HG03066 (cell line): ENCODE data around the gene KY.

Experiments
- ATAC-seq: cut with Tn5 transposase; IDR thresholded peaks from one replicate; pipeline ENCODE4 v1.9.1; 2021; ENCODE audit warnings: low read depth; ENCODE audit not compliant: unreplicated experiment

KY gene, protein sequence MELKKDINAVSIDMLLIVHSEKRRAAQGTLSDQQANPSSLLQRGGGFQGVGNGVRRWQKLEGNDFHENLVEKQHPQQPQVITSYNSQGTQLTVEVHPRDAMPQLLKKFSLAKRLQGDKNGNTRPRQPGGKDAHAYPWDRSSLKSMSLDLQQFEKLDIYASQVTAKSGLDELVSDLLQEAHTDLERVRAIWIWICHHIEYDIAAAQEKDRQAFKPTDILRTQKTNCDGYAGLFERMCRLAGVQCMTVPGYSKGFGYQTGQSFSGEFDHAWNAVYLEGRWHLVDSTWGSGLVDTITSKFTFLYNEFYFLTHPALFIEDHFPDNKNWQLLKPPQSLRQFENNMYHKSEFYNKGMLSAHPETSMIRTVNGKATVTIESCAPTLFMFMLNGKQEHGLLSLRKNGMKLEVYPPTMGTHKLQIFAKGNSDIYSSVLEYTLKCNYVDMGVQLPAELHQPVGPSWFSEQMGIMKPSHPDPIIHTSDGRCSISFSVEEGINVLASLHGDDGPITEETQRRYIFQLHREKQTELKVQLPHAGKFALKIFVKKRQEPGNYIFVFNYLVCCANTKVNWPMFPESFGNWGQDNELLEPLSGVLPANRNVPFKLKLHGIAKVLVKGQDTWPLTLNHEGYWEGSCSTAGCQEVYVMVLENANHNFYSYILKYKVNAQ

GRCh38 chr3:134650431-134651346 is at the start of gene KY:
Gene KY, minus strand, starts transcription at chr3:134651022. Its CDS starts 62 bp downstream, at chr3:134650960.
- ATAC-seq, result no peak

GRCh38 chr3:134699721-134700120 is 48.9 kb upstream of the KY start:
- no peak for ATAC-seq

DNA sequence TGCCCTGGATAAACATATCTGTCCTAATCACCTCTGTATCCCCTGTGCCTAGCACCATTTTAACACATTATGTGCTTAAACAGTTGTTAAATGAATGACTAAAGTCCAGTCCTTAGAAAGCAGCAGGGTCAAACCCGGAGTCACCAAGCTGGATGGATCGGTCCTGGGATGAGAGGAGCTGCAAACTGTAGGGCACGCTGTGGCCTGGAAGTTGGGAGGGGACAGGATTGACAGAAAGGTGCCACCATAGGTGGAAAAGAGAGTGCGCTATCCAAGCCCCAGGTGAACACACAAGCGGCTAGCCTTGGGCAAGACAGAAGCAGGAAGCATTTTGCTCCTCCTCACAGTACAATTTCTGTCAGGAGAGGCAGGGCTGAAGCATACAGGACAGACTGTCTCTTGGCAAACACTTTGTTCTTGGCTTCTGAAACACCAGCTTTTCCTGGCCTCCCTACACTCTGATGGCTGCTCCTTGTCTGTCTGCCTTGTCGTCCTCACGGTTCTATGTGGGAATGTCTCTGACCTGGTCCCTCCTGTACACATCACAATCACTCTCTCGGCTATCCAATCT is 48.4 kb upstream of the KY start:
- no peak for ATAC-seq

DNA sequence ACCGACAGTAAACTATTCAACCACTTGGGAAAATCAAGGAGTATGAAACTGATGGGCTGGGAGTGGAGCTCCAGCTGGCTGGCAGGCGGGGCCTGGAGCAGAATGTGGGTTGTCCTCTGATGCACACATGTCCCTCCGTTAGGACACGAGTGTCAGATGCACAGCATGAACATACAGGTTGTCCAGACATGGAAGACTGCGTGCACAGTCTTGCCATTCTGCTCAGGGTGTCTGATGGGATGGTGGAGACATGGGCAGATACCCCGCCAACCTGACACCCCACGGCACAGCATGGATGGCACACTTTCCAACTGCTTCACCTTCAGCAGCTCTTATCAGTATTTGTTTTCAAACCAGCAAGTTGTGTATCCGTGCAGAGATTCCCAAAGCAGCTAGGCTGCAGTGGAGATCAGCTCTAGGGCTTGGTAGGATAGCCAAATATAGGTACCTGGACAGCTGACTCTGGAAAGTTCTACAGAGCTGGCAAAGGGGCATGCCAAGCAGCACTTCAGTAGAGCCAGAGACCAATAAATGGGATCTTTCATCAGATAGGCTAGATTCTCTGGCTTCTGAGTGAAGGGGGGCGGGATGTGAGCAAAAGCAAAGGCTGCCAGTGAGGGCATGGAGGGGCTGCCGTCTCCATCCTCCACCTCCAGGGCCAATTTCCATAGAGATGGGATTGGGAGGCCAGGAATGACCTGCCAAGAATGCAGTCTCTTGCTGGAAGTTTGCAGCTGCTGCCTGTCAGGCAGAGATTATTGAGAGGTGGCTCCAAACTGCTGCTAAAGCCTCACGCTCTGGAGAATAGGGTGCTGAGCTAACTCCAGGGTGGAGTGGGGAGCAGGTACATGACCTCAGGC is 47.2 kb upstream of the KY start:
- ATAC-seq, result no peak

DNA sequence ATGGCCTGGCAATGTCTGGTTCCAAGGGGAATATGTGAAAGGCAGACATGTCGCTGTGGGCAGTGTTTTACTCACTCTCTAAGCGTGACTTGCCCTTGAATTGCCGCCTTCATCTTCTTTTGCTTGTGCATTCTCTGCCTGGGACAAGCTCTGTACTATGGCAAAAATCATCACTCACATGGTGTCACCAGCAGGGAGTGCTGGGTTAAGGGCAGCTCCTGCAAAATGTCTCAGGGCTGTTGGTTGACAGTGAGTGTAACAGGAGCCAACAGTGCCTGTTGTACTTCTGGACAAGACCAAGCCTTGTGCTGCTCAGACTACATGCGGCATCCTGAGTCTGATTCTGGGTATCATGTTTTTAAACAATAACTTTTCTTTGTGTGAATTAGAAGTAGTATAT is 45.3 kb upstream of the KY start:
- ATAC-seq, result no peak

- no peak for ATAC-seq
Measured at GRCh38 chr3:134694946-134695543, 44.2 kb upstream of the KY start.

- ATAC-seq, result no peak
Measured at GRCh38 chr3:134694466-134694865, 43.6 kb upstream of the KY start.

DNA sequence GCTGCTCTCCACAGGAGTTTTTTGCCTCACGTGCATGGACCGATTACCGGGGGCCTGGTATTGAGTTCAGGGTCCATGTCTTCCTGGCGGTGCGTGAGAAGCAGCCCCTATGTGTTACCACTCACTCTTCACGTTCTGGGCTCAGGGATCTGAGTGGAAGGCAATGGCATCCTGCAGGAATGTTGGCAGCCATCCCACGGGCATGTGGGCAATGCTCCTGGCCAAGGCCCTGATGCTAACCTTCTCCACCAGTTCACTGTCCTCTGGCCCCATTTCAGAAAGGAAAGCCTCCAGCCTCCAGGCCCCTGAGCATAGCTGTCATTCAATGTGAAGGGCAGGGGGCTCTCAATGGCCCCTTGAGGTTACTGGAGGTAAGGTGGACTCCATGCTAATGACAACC is 43.0 kb upstream of the KY start:
- no peak for ATAC-seq

DNA sequence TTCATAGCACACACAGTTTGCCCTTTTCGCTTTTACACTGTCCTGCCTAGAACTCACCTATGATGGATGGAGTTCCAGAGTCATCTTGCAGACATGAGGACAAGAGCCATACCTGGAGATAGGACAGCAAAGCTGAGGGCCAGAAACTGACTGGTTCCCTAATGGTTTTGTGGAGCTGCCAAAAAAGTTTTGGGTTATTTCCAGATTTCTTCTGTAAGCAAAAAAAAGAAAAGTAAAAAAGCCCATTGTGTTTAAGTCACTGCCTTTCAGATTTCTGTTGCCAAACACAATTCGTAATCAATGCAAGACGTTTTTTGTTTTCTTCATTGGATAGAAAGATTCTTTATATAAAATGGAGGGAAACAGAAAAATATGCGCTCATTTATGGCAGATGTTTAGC is 42.4 kb upstream of the KY start:
- ATAC-seq, result no peak

GRCh38 chr3:134690226-134690625 is 39.4 kb upstream of the KY start:
- no peak for ATAC-seq

GRCh38 chr3:134687642-134688041 is 36.8 kb upstream of the KY start:
- ATAC-seq, result no peak

- ATAC-seq, result no peak
Measured at GRCh38 chr3:134685929-134686802, 35.3 kb upstream of the KY start.

DNA sequence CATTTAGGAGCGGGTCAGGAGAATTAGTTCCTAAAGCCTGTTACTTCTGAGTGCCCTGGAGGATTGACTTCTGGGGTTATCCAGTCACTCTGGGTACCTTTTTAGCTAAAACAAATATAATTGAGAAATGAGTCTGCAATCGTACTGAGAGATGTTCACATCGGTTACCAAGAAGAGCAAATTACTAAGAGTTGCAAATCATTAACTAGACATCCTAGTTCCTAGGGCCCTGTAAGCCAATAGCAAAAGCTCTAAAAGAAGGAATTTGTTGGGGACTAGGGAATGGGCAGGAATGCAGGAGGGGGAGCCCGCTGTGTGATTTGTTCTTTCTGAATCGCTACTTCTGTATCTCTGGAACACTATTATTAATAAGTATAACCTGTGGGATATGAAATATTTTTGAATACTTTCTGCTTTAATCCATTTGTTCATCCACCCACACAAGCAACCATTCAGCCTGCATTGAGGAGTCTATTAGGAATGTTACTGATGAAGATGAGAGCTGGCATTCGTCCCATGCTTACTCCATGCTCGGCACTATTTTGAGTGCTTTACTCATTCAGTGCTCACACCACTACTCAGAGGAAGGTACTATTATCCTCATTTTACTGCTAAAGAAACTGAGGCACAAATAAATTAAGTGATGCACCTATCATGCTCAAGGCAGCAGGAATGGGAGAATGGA is 31.5 kb upstream of the KY start:
- no peak for ATAC-seq

DNA sequence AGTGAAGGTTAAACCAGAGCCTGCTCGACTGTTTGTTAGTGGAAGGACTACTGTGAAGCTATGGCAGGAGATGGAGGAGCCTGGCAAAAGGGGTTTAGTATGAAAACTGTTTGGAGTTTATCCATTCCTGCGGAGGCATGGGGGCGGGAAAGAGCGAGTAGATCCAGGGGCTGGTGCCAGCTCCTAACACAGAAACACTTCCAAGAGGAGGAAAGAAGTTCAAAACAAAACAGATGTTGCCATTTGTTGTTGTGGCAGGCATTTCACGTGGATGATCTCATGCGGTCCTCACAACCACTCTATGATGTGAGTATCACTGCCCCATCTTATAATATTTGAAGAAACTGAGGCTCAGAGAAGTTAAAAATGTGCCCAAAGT is 30.7 kb upstream of the KY start:
- ATAC-seq, result no peak

- no peak for ATAC-seq
Measured at GRCh38 chr3:134680796-134681521, 30.1 kb upstream of the KY start.

- ATAC-seq, result no peak
Measured at GRCh38 chr3:134677987-134678308, 27.1 kb upstream of the KY start.

DNA sequence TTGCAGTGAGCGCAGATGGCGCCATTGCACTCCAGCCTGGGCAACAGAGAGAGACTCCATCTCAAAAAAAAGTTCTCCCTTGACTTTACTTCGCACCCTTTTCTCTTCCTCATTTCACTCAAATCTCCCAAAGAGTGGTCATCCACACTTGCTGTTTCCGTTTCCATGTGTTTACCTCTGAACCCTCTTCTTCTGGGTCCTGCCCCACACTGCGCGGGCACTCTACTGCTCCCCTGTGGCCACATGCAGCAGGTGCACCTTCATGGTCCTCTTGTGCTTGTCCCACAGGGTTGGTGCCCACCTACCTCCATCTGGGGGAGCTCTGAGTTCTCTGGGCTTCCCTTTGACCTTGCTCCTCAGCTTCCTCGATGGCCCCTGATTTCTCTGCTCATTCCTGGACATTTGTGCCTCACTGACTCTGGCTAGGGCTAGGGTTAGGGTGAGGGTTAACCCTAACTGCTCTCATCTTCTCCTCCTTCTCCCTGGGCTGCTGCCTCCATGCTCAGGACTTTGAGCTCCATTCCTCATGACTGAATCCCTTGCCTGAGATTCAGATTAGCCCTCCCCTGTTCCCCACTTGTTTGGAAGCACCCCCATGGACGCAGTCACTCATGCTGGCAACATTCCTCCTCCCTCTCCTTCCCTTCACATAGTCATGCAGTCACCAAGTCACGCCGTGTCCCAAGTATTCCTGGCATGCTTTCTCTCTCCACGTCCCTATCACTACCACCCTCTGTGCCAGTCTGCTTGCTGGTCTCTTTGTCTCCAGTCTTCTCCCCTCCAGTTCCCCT is 26.6 kb upstream of the KY start:
- no peak for ATAC-seq
